HG03520 (cell line): ENCODE measurements around the gene MLLT3.

Experiments
- ATAC-seq: cut with Tn5 transposase; IDR thresholded peaks from one replicate; pipeline ENCODE4 v1.9.1; 2021; ENCODE audit warnings: mild to moderate bottlenecking, moderate library complexity; ENCODE audit not compliant: unreplicated experiment

Gene MLLT3

DNA sequence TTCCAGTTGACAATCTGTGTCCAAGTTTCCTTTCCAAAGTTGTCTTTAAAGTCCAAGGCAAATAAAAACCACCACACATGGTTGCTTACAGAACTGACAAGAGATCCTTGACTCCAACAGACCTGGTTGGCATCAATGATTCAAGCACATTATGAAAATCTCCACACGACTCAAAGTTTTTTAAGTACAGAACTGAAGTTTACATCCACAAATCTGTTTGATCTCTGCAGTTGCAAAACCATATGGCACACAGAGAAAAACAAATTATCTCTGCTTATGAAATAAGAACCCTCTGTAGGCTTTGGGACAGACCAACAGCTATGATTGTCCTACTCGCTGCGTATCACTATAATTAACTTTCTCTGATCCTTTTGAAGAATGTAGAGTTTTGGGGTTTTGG, 60.8 kb downstream of the MLLT3 start:
- no peak for ATAC-seq

DNA sequence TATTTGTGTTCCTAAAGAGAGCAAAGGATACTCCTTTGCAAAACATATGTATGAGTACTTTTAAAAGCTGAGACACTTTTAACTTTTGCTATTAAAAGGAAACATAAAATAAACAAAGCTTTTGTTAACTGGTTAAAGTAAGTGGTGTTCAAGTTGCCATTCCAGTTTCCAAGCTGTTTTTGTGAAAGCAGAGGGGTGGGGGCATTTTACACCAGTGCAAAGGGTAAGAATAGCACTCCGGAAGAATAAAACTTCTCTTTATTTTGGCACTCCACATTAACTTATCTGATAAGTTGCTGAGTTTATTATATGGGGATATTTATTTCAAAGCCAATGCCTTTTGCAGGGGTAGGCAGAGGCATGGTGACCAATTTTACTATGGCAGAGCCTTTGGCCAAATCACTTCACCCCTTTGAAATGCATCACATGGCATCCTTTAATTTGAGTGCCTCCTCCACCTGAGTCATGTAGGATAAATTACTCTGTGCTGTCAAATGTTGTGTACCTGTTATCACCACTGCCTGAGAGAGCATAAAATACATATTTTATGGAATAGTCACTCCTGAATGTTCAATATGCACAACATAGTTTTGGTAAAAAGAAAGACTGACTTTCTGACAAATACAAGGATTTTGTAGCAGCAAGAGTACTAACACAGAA, 62.9 kb downstream of the MLLT3 start:
- no peak for ATAC-seq

DNA sequence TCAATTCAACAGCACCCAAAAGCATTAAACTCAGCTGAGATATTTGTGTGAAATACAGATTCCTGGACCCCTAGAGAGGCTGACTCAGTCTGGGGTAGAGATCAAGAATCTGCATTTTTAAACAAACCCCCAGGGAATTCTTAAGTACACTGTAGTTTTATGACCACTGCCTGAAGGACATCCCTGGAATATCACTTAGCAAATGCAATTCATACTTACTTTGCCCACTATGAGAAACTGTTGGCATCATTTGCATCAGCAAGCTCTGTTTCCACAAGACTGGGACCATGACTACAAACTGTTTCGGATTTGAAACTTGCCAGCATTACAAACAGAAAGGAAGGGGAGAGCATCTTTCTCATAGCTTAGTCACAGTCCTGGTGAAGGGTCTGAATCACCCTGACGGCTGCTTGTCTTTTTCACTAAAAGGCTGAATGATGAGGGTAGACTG, 63.7 kb downstream of the MLLT3 start:
- no peak for ATAC-seq

DNA sequence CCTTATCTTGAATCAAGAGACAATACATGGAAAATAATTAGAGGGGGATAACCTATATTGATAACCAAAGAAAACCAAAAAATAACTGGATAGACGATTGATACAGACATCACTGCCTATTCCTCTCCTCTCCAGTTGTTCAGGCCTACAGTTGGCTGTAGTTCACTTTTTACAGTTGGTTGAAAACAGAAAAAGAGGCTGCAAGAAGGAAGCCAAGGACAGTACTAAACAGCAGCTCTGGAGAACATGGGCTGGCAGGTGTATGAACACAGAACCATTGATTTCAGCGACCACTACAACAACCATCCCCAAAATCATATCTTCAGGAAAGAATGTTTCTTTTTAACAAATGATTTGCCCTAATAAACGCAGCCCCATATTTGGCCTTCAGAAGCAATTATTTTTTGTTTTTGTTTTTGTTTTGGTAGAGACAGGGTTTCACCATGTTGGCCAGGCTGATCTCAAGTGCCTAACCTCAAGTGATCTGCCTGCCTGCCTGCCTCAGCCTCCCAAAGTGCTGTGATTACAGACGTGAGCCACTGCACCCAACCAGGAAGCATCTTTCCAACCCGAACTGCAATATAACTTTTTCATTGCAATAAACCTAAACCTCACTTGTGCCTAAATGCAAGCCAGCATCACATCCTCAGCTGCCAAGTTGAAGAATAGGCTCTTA, 64.3 kb downstream of the MLLT3 start:
- ATAC-seq = no peak

DNA sequence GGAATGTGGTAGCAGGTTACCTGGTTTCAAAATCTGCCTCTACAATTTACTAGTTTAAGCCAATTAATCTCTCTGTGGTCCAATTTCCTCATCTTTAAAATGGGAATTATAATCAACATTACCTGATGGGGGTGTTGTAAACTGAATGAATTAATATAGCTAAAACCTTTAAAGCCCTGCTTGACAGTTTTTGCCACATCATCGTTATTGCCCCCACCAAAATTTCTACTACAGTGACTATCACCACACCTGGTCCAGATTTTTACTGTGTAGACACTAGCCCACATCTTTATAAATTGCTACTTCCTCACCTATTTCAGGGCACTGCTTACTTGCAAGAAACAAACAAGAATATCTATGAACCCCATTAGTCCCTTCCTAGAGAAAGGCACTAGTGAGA, 65.0 kb downstream of the MLLT3 start:
- ATAC-seq = no peak

DNA sequence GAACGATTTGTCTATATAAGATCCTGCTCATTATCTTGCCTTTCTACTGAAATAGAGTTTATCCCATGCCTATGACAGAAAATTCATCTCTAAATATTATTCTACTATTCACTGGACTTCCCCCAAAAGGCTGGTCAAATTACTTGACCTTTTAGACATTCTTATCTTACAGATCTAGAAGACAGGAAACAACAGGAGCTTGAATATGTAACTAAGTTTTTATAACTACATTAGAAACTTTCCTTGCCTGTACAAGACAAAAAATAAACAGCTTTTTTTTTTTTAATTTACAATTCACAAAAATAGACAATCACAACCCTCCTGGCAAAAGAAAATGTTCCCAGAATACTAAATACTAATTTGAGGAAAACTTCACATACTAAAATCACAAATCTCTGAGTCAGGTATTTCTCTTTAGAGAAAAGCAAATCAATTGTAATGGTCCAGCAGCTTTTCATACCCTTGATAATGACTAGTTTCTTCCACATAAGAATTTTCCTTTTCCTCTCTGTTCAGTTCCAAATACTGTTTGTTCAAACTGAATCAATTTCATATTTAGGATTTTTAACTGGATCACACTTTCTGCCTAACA, 68.6 kb downstream of the MLLT3 start:
- no peak for ATAC-seq

DNA sequence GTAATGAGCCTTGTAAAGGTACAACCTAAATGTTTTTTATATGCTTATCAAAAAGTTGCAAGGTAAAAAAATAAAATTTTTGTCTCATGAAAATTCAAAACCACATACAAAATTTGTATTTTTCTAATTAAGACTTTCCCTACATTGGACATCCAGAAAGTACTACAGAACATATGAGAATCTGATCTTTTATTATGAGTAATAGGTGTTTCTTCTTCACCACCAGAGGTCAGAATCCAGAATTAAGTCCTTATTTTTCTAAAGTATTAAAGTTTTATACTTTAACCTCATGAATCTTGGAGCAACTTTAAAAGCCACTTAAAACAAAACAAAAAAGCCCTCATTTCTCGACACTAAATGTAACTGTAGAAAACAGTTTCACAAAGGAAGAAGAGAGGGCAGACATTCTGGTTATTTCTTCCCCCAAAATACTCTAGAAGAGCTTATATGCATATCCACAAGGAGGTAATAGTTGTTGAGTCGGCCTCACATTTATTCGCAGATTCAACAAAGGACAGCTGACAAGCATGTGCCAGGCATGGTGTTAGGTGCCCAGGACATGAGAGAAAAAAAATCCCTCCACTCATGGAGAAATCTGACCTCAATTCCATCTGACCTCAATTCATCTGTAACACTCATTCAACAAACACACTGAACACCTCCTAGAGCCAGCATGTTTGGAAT, 69.3 kb downstream of the MLLT3 start:
- ATAC-seq = no peak

DNA sequence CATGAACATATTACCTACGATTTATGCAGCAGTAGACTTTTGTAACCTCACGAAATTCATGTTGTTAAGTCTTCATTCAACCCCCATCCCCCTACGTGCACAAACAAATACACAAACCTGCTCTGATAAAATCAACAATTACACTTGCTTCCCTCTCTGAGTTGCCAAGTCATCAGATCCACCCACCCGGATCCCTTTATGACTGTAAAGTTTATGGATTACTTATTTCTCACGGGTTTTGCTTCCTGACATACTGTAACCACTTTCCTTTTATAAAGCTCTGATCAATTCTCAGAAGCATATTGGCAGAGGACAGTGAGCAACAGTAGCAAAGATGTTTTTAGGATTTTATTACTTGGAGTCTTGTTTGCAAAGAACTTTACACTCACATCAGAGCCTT, 70.5 kb downstream of the MLLT3 start:
- no peak for ATAC-seq

DNA sequence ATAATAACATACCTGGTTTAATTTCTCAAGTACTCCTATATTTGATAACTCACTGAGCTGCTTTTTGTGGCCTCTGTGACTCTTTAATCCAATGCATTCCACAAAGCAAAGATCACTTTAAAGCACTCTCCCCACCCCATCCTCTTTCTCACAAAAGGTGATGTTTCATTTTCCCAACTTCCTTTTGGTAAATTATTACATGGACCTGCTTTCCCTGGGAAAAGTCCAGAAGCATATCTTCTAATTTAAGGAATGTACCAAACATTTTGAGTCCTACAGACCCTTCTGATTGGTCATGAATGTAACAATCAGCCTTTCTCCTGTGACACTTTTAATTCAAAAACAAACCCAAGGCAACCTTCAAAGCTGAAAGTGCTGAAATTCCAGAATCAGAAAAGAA, 71.1 kb downstream of the MLLT3 start:
- ATAC-seq = no peak

DNA sequence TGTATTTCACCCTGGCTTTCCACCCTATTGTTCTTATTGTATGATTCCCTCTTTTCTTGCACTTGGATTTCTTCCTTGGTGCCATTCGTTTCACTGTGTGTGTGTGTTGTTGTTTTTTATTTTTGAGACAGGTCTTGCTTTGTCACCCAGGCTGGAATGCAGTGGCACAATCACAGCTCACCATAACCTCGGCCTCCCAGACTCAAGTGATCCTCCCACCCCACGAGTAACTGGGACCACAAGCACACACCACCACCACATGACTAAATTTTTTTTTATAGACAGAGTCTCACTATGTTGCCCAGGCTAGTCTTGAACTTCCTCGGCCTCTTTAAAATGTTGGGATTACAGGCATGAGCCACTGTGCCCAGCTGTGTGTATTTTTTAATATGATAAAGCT, 72.0 kb downstream of the MLLT3 start:
- ATAC-seq = no peak

DNA sequence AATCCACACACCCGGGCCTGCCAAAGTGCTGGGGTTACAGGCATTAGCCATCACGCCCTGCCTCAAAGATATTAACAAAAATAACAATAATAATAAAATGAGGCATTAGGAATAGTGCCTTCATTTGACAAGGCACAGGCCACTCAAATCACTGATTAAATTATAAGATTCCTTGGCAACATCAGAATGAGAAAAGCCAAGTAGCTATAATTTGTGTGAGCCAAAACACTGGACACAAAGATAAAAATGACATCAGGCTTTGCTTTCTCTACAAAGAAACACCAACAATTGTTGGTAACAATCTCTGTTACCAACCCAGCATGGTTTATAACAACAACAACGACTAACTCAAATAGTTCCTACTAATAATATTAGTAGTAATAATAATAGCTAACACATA, 73.2 kb downstream of the MLLT3 start:
- ATAC-seq = no peak

DNA sequence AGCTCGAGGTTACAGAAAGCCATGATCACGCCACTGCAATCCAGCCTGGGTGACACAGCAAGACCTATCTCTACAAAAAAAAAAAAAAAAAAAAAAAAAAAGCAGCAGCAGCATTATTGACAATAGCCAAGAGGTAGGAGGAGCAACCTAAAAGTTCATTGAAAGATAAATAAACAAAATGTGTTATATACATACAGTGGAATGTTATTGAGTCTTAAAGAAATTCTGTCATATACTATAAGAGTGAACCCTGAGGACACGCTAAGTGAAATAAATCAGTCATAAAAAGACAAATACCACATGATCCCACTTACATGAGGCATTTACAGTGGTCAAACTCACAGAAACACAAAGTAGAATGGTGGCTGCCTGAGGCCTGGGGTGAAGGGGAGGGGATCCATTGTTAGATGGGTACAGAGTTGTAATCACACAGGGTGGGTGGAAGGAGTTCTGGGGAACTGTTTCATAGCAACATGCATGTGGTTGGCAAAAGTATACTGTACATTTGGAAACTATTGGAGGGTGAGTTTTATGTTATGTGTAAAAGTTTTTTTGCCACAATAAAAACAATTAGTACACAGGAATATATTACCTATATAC, 77.2 kb downstream of the MLLT3 start:
- no peak for ATAC-seq

DNA sequence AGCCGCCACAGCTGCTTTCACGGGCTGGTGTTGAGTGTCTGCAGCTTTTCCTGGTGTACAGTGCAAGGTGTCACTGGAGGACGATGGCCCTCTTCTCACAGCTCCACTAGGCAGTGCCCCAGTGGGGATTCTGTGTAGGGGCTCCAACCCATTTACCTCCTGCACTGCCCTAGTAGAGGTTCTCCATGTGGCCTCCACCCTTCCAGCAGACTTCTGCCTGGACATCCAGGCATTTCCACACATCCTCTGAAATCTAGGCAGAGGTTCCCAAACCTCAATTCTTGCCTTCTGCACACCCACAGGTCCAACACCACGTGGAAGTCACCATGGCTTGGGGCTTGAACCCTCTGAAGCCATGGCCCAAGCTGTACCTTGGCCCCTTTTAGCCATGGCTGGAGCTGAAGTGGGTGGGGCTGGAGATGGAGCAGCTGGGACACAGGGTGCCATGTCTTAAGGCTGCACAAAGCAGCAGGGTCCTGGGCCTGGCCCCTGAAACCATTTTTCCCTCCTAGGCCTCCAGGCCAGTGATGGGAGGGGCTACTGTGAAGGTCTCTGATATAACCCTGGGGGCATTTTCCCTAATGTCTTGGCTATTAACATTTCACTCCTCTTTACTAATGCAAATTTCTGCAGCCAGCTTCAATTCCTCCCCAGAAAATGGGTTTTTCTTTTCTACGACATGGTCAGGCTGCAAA, 82.0 kb downstream of the MLLT3 start:
- no peak for ATAC-seq

DNA sequence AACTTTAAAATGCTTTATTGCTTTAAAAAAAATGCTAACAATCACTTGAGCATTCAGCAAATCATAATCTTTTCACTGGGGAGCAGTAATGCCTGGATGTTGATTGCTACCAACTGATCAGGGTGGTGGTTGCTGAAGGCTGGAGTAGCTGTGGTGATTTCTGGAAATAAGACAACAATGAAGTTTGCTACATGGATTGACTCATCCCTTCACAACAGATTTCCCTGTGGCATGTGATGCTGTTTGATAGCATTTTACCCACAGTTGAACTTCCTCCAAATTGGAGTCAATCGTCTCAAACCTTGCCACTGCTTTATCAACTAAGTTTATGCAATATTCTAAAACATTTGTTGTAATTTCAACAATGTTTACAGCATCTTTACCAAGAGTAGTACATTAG, 83.3 kb downstream of the MLLT3 start:
- no peak for ATAC-seq

DNA sequence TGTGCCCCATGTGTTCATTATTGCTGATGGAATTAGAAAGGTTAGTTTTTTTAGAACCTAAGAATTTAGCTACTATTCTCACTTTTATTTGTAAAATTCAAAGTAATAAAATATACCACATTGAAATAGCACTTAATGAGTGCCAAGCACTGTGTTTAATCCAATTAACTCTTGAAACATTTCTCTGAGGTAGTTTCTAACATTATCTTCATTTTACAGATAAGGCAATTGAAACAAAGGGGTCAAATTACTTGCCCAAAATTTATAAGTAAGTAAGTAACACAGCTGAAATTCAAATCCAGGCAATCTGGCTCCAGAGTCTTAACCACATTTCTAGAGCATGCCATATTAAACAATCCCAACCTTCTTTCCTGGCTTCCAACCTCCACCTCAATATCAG, 84.2 kb downstream of the MLLT3 start:
- no peak for ATAC-seq

DNA sequence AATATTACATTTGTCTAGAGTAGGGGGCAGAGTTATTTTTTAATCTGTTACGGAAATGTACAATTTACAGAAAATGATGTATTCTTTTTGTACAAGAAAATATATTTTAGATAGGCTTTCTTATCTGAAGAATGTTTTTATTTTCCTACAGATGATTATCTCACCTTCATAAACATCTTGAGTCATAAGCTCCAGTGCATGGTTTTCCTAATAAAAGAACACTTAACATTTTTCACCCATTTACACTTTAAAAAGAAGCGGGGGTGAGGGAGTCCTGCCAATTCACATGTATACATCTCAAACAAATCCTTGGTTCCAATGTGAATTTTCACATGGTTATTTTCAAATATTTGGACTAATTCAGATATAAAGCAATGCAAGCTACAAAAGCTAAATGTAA, 85.0 kb downstream of the MLLT3 start:
- ATAC-seq = no peak

DNA sequence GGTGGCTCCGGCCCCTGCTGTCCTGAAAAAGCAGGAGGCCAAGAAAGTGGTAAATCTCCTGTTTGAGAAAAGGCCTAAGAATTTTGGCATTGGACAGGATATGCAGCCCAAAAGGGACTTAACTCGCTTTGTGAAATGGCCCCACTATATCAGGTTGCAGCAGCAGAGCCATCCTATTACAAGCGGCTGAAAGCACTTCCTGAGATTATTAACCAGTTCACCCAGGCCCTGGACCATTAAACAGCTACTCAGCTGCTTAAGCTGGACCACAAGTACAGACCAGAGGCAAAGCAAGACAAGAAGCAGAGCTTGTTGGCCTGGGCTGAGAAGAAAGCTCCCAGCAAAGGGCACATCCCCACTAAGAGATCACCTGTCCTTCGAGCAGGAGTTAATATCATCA, 89.7 kb downstream of the MLLT3 start:
- ATAC-seq = no peak

DNA sequence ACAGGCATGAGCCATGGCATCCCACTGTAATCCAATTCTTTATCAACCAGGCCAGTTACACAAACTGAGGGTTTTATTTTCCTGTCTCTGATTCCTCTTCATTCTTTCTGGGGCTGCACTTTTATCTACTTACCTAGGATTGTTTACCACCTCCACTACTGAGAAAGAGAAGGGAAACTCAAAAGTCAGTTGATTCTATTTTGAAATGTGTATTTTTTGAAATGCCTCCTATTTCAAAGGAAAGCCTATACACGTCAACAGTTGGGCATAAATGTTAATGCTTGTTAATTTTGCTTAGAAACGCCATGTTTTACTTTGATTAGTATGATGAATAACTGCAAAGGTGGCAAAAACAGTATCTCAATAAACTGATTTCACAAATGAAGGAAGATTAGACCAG, 92.5 kb downstream of the MLLT3 start:
- no peak for ATAC-seq

DNA sequence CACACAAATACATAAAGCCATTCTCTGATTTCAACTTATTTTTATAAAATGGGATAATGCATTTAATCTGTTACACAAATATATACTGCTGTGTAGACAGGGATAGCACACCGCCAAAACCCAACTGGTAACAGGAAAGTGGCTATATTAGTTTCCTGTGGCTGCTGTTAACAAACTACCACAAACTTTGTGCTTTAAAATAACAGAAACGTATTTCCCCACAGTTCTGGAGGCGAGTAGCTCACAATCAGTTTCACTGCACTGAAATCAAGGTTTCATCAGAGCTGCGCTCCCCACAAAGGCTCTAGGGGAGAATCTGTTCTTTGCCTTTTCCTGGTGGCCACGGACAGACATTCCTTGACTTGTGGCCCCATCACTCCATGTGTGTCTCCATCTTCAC, 94.0 kb downstream of the MLLT3 start:
- no peak for ATAC-seq

DNA sequence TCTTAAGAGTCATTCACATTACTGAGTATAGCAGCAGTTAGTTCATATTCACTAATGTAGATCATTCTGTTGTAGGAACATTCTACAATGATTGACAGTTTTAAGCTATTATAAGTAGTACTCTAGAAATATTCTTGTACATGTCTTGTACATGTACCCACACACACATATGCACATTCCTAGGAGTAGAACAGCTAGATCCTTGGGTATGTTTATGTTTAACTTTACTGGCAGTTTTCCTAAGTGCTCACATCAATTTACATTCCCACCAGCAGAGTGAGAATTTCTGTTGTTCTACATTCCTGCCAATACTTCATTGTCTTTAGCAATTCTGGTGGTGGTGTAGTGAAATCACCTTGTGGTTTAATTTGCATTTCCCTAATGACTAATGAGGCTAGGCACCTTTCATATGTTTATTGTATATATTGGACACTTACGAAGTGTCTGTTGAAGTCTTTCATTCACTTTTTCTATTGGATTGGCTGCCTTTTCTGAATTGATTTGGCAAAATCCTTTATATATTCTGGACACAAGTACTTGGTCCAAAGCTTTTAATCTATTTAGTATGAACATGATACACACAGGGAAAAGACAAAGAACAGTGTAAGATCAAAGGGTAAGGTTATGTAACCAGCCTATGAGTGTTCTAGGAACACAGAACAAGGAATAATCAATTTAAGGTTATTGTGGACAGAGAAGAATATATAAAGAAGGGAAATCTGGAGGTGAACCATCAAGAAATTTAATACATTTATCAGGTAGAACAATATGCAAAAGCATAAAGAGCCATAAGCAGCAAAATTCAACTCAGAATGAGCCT, 95.6 kb downstream of the MLLT3 start:
- ATAC-seq = peak; percentile 83
